Activated CD4-positive, alpha-beta T cell treated with anti-CD3 and anti-CD28 coated beads, Interleukin-2, amount 50 U/mL, for 1 hour (primary cell): ENCODE data around the gene SYTL3.

Experiments
- DNase-seq: peaks from one replicate; pipeline ENCODE4 v3.0.0-alpha.2; 2020

SYTL3 gene

GRCh38 chr6:158801655-158802294, 151.9 kb downstream of the SYTL3 start:
- DNase-seq = no peak

- DNase-seq = no peak
Observed at GRCh38 chr6:158803733-158804143, 153.9 kb downstream of the SYTL3 start.

GRCh38 chr6:158804207-158804606, 154.4 kb downstream of the SYTL3 start:
- no peak for DNase-seq

- DNase-seq = no peak
Observed at GRCh38 chr6:158805698-158806377, 156.0 kb downstream of the SYTL3 start.

- no peak for DNase-seq
Observed at GRCh38 chr6:158807515-158808441, 157.9 kb downstream of the SYTL3 start.

GRCh38 chr6:158808442-158808833, 158.6 kb downstream of the SYTL3 start:
- no peak for DNase-seq

- DNase-seq = no peak
Observed at GRCh38 chr6:158808941-158809678, 159.3 kb downstream of the SYTL3 start.

GRCh38 chr6:158810155-158811095, 160.6 kb downstream of the SYTL3 start:
- no peak for DNase-seq

GRCh38 chr6:158812611-158813010, 162.8 kb downstream of the SYTL3 start:
- no peak for DNase-seq

- DNase-seq = no peak
Observed at GRCh38 chr6:158813032-158813431, 163.2 kb downstream of the SYTL3 start.
